ENCODE data around the gene TMOD2. TPM values are rescaled to one million over a fixed set of nuclear protein-coding genes. Genes with fewer than 3 reads are reported as not detected.
A peak's percentile ranks its signal among the peaks of the same experiment; 100 is the strongest.

Gene TMOD2
- polyA plus RNA-seq, 3 donors: 4.3 to 5.2 (median 4.4) TPM

GRCh38 chr15:51809457-51809856 lies 58.1 kb downstream of the TMOD2 start:
- no peak for DNase-seq

- no peak for DNase-seq
Observed at GRCh38 chr15:51812598-51812997, 61.2 kb downstream of the TMOD2 start.

GRCh38 chr15:51814606-51815005 lies 63.2 kb downstream of the TMOD2 start:
- DNase-seq: no peak

- DNase-seq: no peak
Observed at GRCh38 chr15:51816611-51817010, 65.2 kb downstream of the TMOD2 start.

- no peak for DNase-seq
Observed at GRCh38 chr15:51818150-51818549, 66.8 kb downstream of the TMOD2 start.

- no peak for DNase-seq
Observed at GRCh38 chr15:51825698-51826097, 74.3 kb downstream of the TMOD2 start.

- DNase-seq: no peak
Observed at GRCh38 chr15:51828621-51829375, 77.4 kb downstream of the TMOD2 start.

- DNase-seq: peak; percentile 90
Observed at GRCh38 chr15:51829376-51830275, 78.2 kb downstream of the TMOD2 start, which contains the start of gene TMOD3. TMOD3 (plus strand) TSS chr15:51829653; CDS start chr15:51862885, 33,232 bp downstream.

- DNase-seq: peak; percentile 85
Observed at GRCh38 chr15:51830276-51830806, 78.9 kb downstream of the TMOD2 start.

- DNase-seq: no peak
Observed at GRCh38 chr15:51833772-51834171, 82.4 kb downstream of the TMOD2 start.

- DNase-seq: peak; percentile 43
Observed at GRCh38 chr15:51837792-51838251, 86.4 kb downstream of the TMOD2 start.

- no peak for DNase-seq
Observed at GRCh38 chr15:51838270-51838669, 86.9 kb downstream of the TMOD2 start.

- no peak for DNase-seq
Observed at GRCh38 chr15:51840692-51841091, 89.3 kb downstream of the TMOD2 start.

GRCh38 chr15:51841406-51842040 lies 90.1 kb downstream of the TMOD2 start:
- DNase-seq: no peak

- DNase-seq: no peak
Observed at GRCh38 chr15:51842265-51842664, 90.9 kb downstream of the TMOD2 start.

- DNase-seq: peak; percentile 14
Observed at GRCh38 chr15:51842852-51843737, 91.7 kb downstream of the TMOD2 start.

GRCh38 chr15:51844747-51845426 lies 93.5 kb downstream of the TMOD2 start:
- DNase-seq: no peak

GRCh38 chr15:51846066-51846462 lies 94.7 kb downstream of the TMOD2 start:
- DNase-seq: no peak

- no peak for DNase-seq
Observed at GRCh38 chr15:51846463-51847230, 95.2 kb downstream of the TMOD2 start.

- DNase-seq: no peak
Observed at GRCh38 chr15:51848811-51849210, 97.4 kb downstream of the TMOD2 start.

Measured in renal pelvis (tissue), 4 donors.